ENCODE results near the gene CHMP3.
A peak's percentile ranks its signal among the peaks of the same experiment; 100 is the strongest.
"Not testable (repeated sequence)": the region's sequence is repeated elsewhere in the genome, so short reads cannot be mapped to it uniquely, and the experiment has no call there.

The CHMP3 gene

GRCh38 chr2:86562922-86563649, at the start of gene CHMP3:
CHMP3 (minus strand) TSS chr2:86563443; CDS start chr2:86563348, 95 bp downstream.
- DNase-seq (ENCODE audit: low spot score): peak; percentile 99

- DNase-seq (ENCODE audit: low spot score): no peak
Measured at GRCh38 chr2:86610871-86611270, 47.6 kb upstream of the CHMP3 start.

DNA sequence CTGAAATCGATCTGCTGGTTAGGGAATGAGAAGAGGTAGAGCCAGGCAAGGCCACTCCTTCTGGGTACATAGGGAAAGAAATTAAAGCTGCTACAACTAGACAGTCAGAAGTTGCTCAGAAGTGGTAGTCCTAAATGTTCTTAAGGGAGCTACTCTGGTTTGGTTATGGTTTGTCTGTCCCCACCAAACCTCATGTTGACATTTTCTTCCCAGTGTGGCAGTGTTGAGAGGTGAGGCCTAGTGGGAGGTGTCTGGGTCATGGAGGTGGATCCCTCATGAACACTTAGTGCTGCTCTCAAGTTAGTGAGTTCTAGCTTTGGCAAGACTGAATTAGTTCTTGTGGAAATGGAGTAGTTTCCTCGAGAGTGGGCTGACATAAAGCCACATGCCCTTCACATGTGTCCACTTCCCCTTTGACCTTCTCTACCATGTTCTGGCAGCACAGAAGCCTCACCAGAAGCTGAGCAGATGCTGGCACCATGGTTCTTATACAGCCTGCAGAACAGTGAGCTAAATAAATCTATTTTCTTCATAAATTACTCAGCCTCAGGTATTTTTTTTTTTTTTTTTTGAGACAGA, 45.7 kb upstream of the CHMP3 start:
- DNase-seq (ENCODE audit: low spot score): no peak

DNA sequence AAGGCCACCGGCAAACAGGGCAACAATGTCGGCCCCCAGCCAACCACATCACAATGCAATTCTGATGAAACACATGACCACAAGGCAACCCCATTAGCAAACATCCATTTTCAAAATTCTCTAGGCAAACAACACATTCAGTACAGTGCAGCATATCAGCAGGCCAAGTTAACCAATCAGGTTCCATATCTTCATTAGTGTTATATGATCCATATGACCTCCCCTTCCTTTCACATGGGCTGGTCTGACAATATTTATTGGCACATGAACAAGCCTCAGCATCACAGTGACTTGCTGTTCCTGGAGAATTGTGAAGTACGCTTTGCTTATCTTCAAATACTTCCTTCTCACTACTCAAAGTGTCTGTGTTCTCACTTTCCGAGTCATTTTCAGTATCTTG, 40.7 kb upstream of the CHMP3 start:
- no peak for DNase-seq (ENCODE audit: low spot score)

DNA sequence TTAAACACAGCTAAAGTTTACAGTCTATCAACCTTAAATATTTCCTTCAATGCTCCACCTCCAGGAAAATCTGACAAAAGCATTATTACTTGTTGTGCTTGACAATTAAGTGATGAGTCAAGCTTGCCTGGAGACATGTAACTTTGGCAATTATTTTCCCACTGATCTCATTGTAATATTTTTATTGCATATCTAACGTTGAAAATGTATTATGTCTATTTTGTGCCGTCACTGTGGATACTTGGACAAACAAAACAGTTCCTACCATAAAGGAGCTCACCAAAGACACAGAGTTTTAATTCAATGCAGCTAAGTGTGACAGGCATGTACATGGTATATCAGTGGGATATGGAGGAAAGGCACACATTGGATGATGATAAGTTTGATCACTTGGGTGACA, 35.7 kb upstream of the CHMP3 start:
- DNase-seq (ENCODE audit: low spot score): no peak

DNA sequence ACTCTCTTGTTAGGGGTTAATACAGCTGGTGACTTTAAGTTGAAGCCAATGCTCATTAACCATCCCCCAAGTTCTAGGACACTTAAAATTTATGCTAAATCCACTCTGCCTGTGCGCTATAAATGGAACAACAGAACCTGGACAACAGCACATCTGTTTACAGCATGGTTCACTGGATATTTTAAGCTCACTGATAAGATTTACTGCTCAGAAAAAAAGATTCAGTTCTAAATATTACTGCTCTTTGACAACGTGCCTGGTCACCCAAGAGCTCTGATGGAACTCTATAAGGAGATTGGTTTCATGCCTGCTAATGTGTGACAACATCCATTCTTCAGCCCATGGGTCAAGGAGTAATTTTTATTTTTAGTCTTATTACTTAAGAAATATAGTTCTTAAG, 32.9 kb upstream of the CHMP3 start:
- DNase-seq (ENCODE audit: low spot score): no peak

- DNase-seq (ENCODE audit: low spot score): no peak
Measured at GRCh38 chr2:86593266-86593665, 30.0 kb upstream of the CHMP3 start.

- DNase-seq (ENCODE audit: low spot score): no peak
Measured at GRCh38 chr2:86592547-86593230, 29.4 kb upstream of the CHMP3 start.

DNA sequence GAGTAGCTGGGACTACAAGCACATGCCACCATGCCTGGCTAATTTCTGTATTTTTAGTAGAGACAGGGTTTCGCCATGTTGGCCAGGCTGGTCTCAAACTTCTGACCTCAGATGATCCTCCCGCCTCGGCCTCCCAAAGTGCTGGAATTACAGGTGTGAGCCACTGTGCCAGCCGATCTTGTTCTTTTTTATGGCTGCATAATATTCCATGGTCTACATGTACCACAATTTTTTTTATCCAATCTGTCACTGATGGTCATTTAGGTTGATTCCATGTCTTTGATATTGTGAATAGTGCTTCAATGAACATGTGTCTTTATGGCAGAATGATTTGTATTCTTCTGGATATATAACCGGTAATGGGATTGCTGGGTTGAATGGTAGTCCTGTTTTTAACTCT, 26.5 kb upstream of the CHMP3 start:
- not testable (repeated sequence) for DNase-seq (ENCODE audit: low spot score)

GRCh38 chr2:86584151-86584913, 21.1 kb upstream of the CHMP3 start:
- no peak for DNase-seq (ENCODE audit: low spot score)

- DNase-seq (ENCODE audit: low spot score): no peak
Measured at GRCh38 chr2:86580560-86580959, 17.3 kb upstream of the CHMP3 start.

GRCh38 chr2:86577817-86578456, 14.7 kb upstream of the CHMP3 start:
- DNase-seq (ENCODE audit: low spot score): no peak

GRCh38 chr2:86570059-86570458, 6.8 kb upstream of the CHMP3 start:
- no peak for DNase-seq (ENCODE audit: low spot score)

GRCh38 chr2:86566821-86567190, 3.6 kb upstream of the CHMP3 start:
- no peak for DNase-seq (ENCODE audit: low spot score)

GRCh38 chr2:86566158-86566820, 3.0 kb upstream of the CHMP3 start:
- no peak for DNase-seq (ENCODE audit: low spot score)

DNA sequence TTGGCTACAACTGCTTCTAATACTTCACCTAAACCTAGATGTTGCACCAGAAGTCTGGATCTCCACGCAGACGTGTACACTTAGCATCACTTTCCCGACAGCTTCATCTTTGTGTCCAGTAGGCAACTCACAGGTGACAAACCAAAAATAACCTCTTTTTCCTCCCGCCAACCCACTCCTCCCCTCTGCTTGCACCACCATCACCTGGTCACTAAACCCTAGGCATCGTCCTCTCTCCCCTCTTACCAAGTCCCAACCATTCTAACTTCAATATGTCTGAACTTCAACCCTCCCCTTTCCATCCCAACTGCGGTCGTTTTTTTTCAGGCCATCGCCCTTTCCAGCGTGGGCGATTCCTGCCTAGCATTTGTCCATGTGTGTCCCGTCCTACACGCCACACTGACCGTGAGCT, 413 bp upstream of the CHMP3 start:
- no peak for DNase-seq (ENCODE audit: low spot score)

- DNase-seq (ENCODE audit: low spot score): no peak
Measured at GRCh38 chr2:86562485-86562921, 740 bp downstream of the CHMP3 start.

DNA sequence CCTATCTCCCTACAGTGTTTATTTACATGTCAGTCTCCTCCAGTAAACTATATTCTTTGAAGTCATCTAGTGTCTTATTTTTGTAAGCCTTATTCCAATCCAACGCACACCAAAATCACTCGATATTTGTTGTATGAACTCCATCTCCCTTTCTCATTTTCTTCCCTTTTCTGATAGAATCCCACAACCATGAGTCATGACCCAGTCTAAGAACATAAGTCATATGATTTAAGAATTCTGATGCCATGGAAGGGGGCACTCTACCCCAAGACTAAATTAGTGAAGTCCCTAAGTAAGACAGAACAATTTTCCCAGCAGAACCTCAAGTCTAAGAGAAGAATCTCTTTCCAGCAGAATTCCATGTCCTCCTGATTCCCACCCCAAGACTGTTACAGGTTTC, 5.4 kb downstream of the CHMP3 start:
- DNase-seq (ENCODE audit: low spot score): no peak

DNA sequence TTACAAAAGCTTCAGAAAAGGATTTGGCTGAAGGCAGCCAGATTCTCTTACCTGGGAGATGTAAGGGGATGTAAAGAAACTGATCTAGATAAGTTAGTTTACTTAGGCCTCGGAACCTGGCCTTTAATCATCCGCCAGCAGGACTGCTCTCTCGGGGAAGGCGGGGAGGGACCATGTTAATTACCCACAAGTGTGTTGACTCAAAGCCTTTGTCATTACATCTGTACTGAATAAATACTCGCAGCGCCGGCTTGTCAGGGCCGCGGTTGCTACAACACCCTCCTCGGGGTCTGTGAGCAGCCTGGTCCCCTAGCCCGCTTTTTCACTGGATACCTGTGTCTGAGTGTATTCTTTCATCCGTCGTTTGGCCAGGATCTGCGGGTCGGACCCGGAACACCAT, 6.7 kb downstream of the CHMP3 start:
- DNase-seq (ENCODE audit: low spot score): no peak

GRCh38 chr2:86552889-86553288, 10.4 kb downstream of the CHMP3 start:
- DNase-seq (ENCODE audit: low spot score): no peak

DNA sequence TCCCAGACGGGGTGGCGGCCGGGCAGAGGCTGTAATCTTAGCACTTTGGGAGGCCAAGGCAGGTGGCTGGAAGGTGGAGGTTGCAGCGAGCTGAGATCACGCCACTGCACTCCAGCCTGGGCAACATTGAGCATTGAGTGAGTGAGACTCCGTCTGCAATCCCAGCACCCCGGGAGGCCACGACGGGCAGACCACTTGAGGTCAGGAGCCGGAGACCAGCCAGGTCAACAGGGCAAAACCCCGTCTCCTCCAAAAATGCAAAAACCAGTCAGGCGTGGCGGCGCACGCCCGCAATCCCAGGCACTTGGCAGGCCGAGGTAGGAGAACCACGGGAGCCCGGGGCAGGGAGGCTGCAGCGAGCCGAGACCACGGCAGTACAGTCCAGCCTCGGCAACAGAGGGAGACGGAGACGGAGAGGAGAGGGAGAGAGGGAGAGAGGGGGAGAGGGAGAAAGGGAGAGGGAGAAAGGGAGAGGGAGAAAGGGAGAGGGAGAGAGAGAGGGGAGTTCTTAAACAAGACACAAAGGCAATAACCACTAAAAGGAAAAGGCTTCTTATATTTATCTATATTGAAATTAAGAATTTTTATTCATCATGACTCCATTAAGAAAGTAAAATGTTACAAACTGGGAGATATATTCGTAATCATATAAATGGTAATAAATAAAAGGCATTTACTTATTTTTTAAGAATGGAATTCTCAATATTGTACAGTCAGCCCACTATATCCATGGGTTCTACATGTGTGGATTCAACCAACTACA, 13.1 kb downstream of the CHMP3 start:
- not testable (repeated sequence) for DNase-seq (ENCODE audit: low spot score)

Data from HuH-7 (cell line).